ENCODE measurements around the gene ARMC8. TPM values are rescaled to one million over a fixed set of nuclear protein-coding genes. Genes with fewer than 3 reads are reported as not detected.

ARMC8 gene
- total RNA-seq, 2 donors from 2014 or later, result 50.2 to 56.6 TPM

GRCh38 chr3:138241676-138242075 is 54.6 kb downstream of the ARMC8 start:
- H3K27ac Mint-ChIP-seq, result no peak overlapping the region
- ATAC-seq (no peak), DNase-seq (ENCODE audit: low spot score) (no peak)
- H3K4me1 Mint-ChIP-seq (ENCODE audit: low read depth in 2 of 2), result no peaks in the 10 kb centered on the region
- no peaks in the 10 kb centered on the region for H3K27me3 Mint-ChIP-seq
- H3K4me3 Mint-ChIP-seq, result no peak overlapping the region
- H3K9me3 Mint-ChIP-seq, result no peaks in the 10 kb centered on the region
- peaks cover 17% of the 10 kb centered on the region for H3K36me3 Mint-ChIP-seq

GRCh38 chr3:138242466-138242865 is 55.4 kb downstream of the ARMC8 start:
- H3K36me3 Mint-ChIP-seq, result peaks cover 17% of the 10 kb centered on the region
- H3K27me3 Mint-ChIP-seq, result no peaks in the 10 kb centered on the region
- no peaks in the 10 kb centered on the region for H3K9me3 Mint-ChIP-seq
- ATAC-seq, result no peak
- no peaks in the 10 kb centered on the region for H3K4me1 Mint-ChIP-seq (ENCODE audit: low read depth in 2 of 2)
- H3K4me3 Mint-ChIP-seq, result no peak overlapping the region
- H3K27ac Mint-ChIP-seq, result no peak overlapping the region
- DNase-seq (ENCODE audit: low spot score), result no peak

- Mint-ChIP-seq H3K4me1 (ENCODE audit: low read depth in 2 of 2) (no peaks in the 10 kb centered on the region), H3K4me3 (no peak overlapping the region), H3K27me3 (no peaks in the 10 kb centered on the region), H3K9me3 (peaks cover 4% of the 10 kb centered on the region), H3K36me3 (peaks cover 29% of the 10 kb centered on the region), H3K27ac (no peak overlapping the region)
- DNase-seq (ENCODE audit: low spot score) (no peak), ATAC-seq (peak in 1 of 2 donors; percentile 46)
These were observed 57.9 kb downstream of the ARMC8 start for GRCh38 chr3:138245026-138245425.

GRCh38 chr3:138249636-138250035 is 62.5 kb downstream of the ARMC8 start:
- H3K36me3 Mint-ChIP-seq, result peaks cover 17% of the 10 kb centered on the region
- H3K4me1 Mint-ChIP-seq (ENCODE audit: low read depth in 2 of 2), result no peaks in the 10 kb centered on the region
- no peaks in the 10 kb centered on the region for H3K27me3 Mint-ChIP-seq
- DNase-seq (ENCODE audit: low spot score) (no peak), ATAC-seq (no peak)
- H3K27ac Mint-ChIP-seq, result no peak overlapping the region
- no peak overlapping the region for H3K4me3 Mint-ChIP-seq
- H3K9me3 Mint-ChIP-seq, result peaks cover 4% of the 10 kb centered on the region

GRCh38 chr3:138253609-138254008 is 66.5 kb downstream of the ARMC8 start:
- Mint-ChIP-seq H3K27ac (no peak overlapping the region), H3K27me3 (no peaks in the 10 kb centered on the region), H3K4me1 (ENCODE audit: low read depth in 2 of 2) (no peaks in the 10 kb centered on the region), H3K36me3 (peaks cover 2% of the 10 kb centered on the region), H3K9me3 (no peaks in the 10 kb centered on the region), H3K4me3 (no peak overlapping the region)
- ATAC-seq (no peak), DNase-seq (ENCODE audit: low spot score) (no peak)

GRCh38 chr3:138254216-138254615 is 67.1 kb downstream of the ARMC8 start:
- ATAC-seq, result no peak
- no peak for DNase-seq (ENCODE audit: low spot score)
- H3K4me1 Mint-ChIP-seq (ENCODE audit: low read depth in 2 of 2), result no peaks in the 10 kb centered on the region
- no peak overlapping the region for H3K4me3 Mint-ChIP-seq
- H3K9me3 Mint-ChIP-seq, result no peaks in the 10 kb centered on the region
- no peaks in the 10 kb centered on the region for H3K36me3 Mint-ChIP-seq
- no peak overlapping the region for H3K27ac Mint-ChIP-seq
- no peaks in the 10 kb centered on the region for H3K27me3 Mint-ChIP-seq

- Mint-ChIP-seq H3K36me3 (no peaks in the 10 kb centered on the region), H3K27ac (no peak overlapping the region), H3K27me3 (no peaks in the 10 kb centered on the region), H3K4me3 (no peak overlapping the region), H3K4me1 (ENCODE audit: low read depth in 2 of 2) (peaks cover 0 to 1% of the 10 kb centered on the region in 2 donors), H3K9me3 (no peaks in the 10 kb centered on the region)
- DNase-seq (ENCODE audit: low spot score), result no peak
- ATAC-seq, result no peak
These were observed 68.9 kb downstream of the ARMC8 start for GRCh38 chr3:138256022-138256421.

- Mint-ChIP-seq H3K4me1 (ENCODE audit: low read depth in 2 of 2) (peaks cover 2 to 4% of the 10 kb centered on the region in 2 donors), H3K36me3 (peaks cover 7% of the 10 kb centered on the region), H3K9me3 (no peaks in the 10 kb centered on the region), H3K27me3 (no peaks in the 10 kb centered on the region), H3K4me3 (no peak overlapping the region), H3K27ac (no peak overlapping the region)
- ATAC-seq (no peak), DNase-seq (ENCODE audit: low spot score) (no peak)
These were observed 70.9 kb downstream of the ARMC8 start for GRCh38 chr3:138257986-138258385.

- no peak for DNase-seq (ENCODE audit: low spot score)
- Mint-ChIP-seq H3K27ac (no peak overlapping the region), H3K4me1 (ENCODE audit: low read depth in 2 of 2) (peaks cover 2 to 4% of the 10 kb centered on the region in 2 donors), H3K9me3 (no peaks in the 10 kb centered on the region), H3K4me3 (no peak overlapping the region), H3K27me3 (no peaks in the 10 kb centered on the region), H3K36me3 (peaks cover 7% of the 10 kb centered on the region)
- no peak for ATAC-seq
These were observed 72.0 kb downstream of the ARMC8 start for GRCh38 chr3:138259126-138259525.

GRCh38 chr3:138260611-138261010 is 73.5 kb downstream of the ARMC8 start:
- DNase-seq (ENCODE audit: low spot score) (no peak), ATAC-seq (no peak)
- no peak overlapping the region for H3K27ac Mint-ChIP-seq
- peaks cover 13% of the 10 kb centered on the region for H3K36me3 Mint-ChIP-seq
- H3K4me3 Mint-ChIP-seq, result no peak overlapping the region
- H3K4me1 Mint-ChIP-seq (ENCODE audit: low read depth in 2 of 2), result peaks cover 2 to 4% of the 10 kb centered on the region in 2 donors
- no peaks in the 10 kb centered on the region for H3K9me3 Mint-ChIP-seq
- no peaks in the 10 kb centered on the region for H3K27me3 Mint-ChIP-seq

GRCh38 chr3:138263104-138263503 is 76.0 kb downstream of the ARMC8 start:
- ATAC-seq, result no peak
- no peak for DNase-seq (ENCODE audit: low spot score)

GRCh38 chr3:138265745-138266144 is 78.6 kb downstream of the ARMC8 start:
- ATAC-seq (no peak), DNase-seq (ENCODE audit: low spot score) (no peak)
- Mint-ChIP-seq H3K4me1 (ENCODE audit: low read depth in 2 of 2) (peaks cover 2 to 4% of the 10 kb centered on the region in 2 donors), H3K27me3 (no peaks in the 10 kb centered on the region), H3K9me3 (no peaks in the 10 kb centered on the region), H3K27ac (no peak overlapping the region), H3K36me3 (peaks cover 13% of the 10 kb centered on the region), H3K4me3 (no peak overlapping the region)

More at GRCh38 chr3:138263104-138263503, 76.0 kb downstream of the ARMC8 start:
- Mint-ChIP-seq H3K4me3 (no peak overlapping the region), H3K27me3 (no peaks in the 10 kb centered on the region), H3K4me1 (ENCODE audit: low read depth in 2 of 2) (peaks cover 2 to 4% of the 10 kb centered on the region in 2 donors), H3K9me3 (no peaks in the 10 kb centered on the region), H3K36me3 (peaks cover 13% of the 10 kb centered on the region), H3K27ac (no peak overlapping the region)

GRCh38 chr3:138267083-138267482 is 80.0 kb downstream of the ARMC8 start:
- no peak for ATAC-seq
- Mint-ChIP-seq H3K4me1 (ENCODE audit: low read depth in 2 of 2) (peaks cover 4 to 5% of the 10 kb centered on the region in 2 donors), H3K27ac (no peak overlapping the region), H3K4me3 (no peak overlapping the region), H3K27me3 (no peaks in the 10 kb centered on the region), H3K36me3 (peaks cover 11% of the 10 kb centered on the region), H3K9me3 (no peaks in the 10 kb centered on the region)
- no peak for DNase-seq (ENCODE audit: low spot score)

- Mint-ChIP-seq H3K9me3 (no peaks in the 10 kb centered on the region), H3K36me3 (peaks cover 17% of the 10 kb centered on the region), H3K4me3 (no peak overlapping the region), H3K4me1 (ENCODE audit: low read depth in 2 of 2) (peaks cover 4 to 7% of the 10 kb centered on the region in 2 donors), H3K27ac (no peak overlapping the region), H3K27me3 (no peaks in the 10 kb centered on the region)
- ATAC-seq (no peak), DNase-seq (ENCODE audit: low spot score) (no peak)
These were observed 83.1 kb downstream of the ARMC8 start for GRCh38 chr3:138270245-138270644.

- no peaks in the 10 kb centered on the region for H3K27me3 Mint-ChIP-seq
- H3K4me3 Mint-ChIP-seq, result no peak overlapping the region
- peaks cover 13% of the 10 kb centered on the region for H3K36me3 Mint-ChIP-seq
- H3K27ac Mint-ChIP-seq, result peak overlapping the region in 1 of 2 donors; percentile 21
- no peak for ATAC-seq
- peaks cover 4 to 7% of the 10 kb centered on the region in 2 donors for H3K4me1 Mint-ChIP-seq (ENCODE audit: low read depth in 2 of 2)
- no peak for DNase-seq (ENCODE audit: low spot score)
- H3K9me3 Mint-ChIP-seq, result no peaks in the 10 kb centered on the region
These were observed 84.2 kb downstream of the ARMC8 start for GRCh38 chr3:138271189-138271794.
